GM15510 (cell line): ENCODE measurements around the gene CHD1L.

Experiments used
- POLR2A ChIP-seq: IDR thresholded peaks from 3 replicates; pipeline ENCODE4 v1.6.1; 2011; ENCODE audit warnings: borderline replicate concordance; ENCODE audit not compliant: insufficient read length; ENCODE audit errors: extremely low read depth

The CHD1L gene

DNA sequence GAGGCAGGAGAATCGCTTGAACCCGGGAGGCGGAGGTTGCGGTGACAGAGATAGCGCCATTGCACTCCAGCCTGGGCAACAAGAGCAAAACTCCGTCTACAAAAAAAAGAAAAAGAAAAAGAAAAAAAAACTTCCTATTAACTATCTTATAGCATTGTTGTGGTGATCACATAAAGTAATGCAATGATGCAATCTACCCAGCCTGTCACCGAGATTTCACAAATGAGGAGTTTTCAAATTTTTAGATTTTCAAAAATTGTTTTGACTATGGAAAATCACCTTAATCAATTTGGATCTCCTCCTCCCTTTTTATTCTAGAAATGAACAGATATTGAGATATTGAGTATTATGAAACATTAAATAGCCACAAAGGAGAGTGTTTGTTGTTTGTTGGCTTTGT lies 25.3 kb upstream of the CHD1L start:
- TF ChIP-seq POLR2A: no peak

DNA sequence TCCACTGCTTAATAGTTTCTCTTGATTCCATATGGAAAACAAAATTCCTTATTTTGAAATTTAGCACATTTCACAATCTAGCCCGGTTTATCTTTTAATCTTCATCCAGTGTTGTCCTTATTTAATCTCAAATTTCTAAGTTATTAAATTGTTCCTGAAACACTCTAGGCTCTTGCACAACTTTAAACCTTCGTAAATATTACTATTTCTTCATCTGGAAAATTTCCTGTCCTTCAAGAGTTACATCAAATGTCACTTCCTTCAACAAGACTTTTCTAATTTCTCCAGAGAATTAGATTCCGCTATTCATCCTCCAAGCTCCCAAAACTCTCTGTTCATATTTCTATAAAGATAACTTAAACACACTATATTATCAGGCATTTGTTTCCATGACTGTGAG lies 23.9 kb upstream of the CHD1L start:
- no peak for TF ChIP-seq POLR2A

DNA sequence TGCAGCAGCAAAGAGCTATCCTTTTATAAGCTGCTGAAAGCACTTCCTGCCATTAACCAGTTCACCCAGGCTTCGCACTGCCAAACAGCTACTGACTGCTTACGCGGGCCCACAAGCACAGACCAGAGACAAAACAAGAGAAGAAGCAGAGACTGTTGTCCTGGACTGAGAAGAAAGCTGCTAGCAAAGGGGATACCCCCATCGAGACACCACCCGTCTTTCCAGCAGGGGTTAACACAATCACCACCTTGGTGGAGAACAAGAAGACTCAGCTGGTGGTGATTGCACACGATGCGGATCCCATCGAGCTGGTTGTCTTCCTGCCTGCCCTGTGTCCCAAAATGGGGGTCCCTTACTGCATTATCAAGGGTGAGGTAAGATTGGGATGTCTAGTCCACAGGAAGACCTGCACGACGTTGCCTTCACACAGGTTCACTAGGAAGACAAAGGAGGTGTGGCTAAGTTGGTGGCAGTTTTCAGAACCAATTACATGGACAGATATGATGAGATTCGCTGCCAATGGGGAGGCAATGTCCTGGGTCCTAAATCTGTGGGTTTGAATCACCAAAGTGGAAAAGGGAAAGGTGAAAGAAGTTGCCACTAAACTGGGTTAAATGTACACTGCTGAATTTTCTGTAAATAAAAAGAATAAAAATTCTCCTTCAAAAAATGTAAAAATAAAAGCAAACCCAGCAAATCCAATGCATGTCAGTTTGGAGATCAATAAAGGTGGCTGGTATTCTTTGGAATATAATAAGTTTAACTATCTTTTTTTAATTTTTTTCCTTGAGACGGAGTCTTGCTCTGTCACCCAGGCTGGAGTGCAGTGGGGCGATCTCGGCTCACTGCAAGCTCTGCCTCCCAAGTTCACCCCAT lies 18.5 kb upstream of the CHD1L start:
- no peak for TF ChIP-seq POLR2A

DNA sequence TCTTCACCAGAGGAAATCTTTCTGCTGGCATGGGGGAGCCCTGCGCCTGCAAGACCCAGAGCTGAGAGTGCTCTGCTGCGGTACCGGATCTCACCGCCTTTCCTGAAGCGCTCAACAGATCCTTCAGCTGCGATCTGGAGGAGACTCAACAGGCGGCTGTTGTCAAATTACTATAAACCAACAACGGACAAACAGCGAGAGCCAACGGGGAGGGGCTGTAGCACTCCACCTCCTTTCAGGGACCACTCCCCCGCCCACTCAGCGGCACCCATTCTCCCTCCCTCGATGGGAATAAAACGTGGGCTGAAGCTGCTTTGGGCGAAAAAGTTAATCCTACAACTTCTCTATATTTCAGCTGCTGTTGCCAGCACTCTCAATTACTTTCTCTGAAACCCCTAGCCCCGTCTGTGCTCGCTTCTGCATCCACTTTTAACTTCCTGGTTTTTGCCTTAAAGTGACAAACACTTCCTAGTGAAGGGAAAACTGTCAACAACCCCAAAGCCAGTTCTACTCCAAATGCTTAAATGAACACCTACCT lies 17.2 kb upstream of the CHD1L start, which contains the start of gene FMO5:
Gene FMO5, minus strand, starts transcription at position 147 of the 538 bp plus-strand sequence. CDS start 310 bp downstream, outside the sequence.
- TF ChIP-seq POLR2A: no peak

DNA sequence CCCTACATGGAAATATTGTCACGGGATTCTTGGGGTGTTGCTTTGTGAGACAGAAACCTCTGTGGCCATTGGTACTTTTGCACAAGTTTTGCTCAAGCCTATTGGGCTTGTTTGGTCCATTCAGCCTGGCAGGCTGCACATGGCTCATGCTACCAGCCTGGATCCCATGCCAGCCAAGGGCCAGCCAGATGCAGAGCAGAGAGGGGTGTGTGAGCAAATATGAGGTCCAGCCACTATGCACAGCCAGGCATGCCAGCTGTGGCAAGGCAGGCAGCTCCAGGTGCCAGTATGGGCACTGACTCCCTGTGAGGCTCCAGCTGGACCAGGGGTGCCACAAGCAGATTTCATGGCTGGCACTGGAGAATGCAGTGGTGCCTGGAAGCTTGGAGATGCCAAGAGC lies 6.7 kb upstream of the CHD1L start:
- TF ChIP-seq POLR2A: no peak

DNA sequence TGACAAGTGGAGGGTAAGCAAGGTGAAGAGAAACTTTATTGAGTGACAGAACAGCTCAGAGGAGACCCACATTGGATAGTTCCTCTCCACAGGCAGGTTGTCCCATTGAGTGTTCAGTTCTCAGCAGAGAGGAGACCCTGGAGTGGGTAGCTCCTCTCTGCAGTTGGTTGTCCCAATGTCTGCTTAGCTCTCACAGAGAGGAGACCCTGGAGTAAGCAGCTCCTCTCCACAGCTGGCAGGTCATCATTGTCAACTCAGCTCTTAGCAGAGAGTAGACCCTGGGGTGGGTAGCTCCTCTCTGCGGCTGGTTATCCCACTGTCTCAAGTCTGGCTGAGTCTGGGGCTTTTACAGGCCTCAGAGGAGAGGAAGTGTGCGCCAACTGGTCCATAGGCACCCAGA lies 6.0 kb upstream of the CHD1L start:
- no peak for TF ChIP-seq POLR2A

DNA sequence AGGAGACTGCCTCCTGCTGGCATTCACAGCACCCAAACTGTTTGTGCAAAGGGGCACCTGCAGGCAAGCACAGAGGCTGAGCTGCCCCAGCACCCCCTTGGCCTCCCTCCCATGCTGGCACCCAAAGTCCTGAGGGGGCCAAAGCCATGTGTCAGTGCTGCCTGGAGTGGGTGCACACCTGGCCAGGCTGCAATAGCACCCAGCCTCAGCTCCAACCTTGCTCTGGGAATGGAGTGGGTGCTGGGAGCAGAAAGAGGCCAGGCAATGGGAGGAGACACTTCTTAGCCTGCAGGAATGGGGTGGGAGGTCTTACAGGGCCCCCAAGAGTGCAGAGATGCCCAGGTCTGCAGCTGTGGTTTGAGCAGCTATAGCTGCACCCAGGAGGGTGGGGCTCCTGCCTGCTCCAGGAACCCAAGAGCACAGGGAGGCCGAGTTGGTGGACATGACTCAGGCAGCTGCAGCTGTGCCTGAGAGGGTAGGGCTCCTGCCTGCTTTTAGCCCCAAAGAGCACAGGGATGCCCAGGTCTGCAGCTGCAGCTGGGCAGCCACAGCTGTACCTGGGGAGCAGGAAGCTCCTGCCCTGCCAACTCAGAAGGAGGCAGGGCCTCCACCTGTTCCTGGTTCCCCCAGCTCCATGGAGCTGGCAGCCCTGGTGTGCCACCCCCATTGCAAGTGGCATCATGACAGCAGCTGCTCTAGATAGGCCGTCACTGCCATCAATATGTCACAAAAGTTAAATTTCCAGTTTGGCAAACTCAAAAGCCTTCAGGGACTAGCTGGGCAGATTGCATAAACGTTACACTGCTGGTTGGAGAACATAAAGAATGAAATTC lies 5.3 kb upstream of the CHD1L start:
- no peak for TF ChIP-seq POLR2A

DNA sequence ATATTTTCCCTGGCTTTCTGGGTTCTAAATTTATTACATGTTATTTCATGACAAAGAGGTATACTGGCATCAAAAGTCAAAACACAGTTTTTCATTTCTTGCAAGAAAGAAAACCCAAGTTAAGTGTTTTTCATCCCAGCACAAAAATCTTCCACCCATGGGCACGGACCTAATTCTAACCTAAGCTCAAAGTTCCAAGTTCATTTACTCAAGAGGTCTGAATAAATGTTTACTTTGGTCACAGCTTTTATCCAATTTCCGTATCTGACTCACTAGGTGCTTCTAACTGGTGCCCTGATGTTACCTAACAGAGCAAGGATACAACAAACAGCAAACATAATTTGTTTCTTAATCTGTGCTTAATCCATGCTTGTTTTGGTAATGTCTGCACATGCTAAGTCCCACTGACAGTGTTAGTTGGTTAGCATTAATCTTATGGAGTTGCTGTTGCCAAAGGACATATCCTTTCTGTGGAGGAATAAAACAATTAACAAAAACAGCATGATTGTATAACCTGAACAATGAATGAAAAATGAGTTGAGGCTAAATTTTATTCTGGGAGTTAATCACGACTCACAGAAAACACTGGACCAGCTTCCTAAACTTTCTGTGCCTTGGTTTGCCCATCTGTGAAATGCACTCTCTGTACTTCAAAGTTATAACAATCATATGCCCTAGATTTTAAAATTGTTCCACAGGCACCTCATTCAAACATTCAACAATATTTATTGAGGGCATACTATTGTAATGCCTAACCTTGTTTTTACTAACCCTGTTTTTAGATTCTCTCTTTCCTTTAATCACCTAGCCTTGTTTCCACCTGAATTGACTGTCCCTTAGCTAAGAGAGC lies 4.2 kb upstream of the CHD1L start:
- TF ChIP-seq POLR2A: no peak

DNA sequence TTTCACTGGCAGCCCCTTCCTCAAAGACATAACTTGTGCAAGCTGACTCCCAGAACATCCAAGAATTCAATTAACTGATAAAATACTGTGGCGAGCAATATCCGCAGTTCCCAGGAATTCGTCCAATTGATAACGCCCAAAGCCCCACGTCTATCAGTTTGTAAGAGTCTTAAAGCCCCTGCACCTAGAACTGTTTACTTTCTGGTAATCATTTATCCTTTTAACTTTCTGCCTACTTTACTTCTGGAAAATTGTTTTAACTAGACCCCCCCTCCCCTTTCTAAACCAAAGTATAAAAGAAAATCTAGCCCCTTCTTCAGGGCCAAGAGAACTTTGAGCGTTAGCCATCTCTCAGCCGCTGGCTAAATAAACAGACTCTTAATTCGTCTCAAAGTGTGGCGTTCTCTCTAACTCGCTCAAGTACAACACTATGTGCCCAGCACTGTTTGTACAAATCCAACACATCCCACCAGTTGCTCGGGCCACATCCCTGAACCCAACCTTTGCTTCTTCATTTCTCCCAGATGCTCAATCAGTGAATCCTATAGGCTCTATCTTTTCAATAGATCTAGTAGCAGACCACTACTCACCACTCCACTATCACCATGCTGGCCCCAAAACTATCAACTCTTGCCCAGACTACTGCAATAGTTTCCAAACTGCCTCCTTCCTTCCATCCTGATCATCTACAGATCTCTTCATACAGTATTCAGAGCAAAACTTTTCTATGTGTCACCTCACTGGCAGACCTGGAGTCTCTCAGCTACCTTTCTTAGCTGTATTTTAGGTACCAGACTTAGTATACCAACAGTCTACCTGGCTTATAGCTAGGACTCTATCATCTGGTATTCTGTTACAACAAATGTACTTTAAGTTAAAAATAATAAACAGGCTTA lies 3.3 kb upstream of the CHD1L start:
- no peak for TF ChIP-seq POLR2A

DNA sequence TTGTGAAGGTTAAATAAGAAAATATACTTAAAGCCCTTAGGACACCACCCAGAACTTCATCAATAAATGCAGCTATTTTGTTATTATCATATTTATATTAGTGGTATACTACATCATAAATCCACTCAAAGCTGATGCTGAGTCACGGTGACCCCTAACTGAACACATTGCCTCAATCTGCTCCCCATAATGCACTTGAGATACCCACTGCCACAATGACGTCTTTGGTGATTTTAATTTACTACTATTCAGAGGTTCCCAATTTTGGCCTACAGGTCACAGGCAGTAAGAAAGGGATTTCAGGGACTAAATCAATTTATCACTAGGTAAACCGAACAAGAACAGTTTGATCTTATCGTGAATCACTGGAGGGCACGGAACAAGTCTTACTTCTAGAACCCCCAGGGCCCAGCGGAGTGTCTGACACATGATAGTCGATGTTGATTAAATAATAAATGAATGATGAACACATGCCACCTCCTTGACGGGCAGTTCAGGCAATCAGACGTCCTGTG lies 493 bp upstream of the CHD1L start:
- no peak for TF ChIP-seq POLR2A

DNA sequence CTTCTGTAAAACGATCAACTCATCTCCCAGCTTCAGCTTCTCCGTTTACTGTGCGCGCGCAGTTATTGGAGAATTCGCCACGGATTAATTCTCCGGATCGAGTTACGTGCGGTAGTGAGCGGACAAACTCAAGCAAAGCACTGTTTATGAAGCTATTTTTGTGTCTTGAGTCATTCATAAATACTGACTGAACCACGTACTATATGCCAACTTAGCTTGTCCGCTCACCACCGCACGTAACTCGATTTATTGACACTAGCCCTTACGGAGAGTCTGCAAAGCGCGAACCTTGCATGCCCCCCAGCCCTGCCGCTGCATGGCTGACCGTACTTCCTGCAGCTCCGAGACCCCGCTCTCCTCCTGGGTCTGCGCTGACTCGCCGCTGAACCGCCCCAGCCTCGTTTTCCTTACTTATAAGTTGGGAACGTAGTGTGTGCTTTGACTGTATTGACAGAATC lies 773 bp downstream of the CHD1L start:
- TF ChIP-seq POLR2A: no peak

DNA sequence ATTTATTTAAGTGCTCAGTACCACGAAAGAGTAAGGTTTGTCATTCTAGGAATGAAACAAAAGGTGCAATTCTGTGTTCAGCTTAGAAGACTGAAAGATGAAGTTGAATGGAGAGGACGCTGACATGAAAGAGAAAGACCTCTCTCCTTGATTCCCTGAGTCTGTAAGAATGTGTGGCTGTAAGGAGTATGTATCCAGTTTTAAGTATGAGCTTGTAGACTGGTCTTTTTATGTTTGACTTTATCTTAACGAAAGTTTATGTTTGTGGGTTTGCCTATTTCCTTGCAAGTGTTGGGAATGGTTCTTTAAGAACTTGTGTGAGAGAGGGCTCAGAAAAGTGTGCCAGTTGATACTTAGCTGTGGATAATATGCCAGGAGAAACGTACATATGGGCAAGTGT lies 1.4 kb downstream of the CHD1L start:
- no peak for TF ChIP-seq POLR2A

DNA sequence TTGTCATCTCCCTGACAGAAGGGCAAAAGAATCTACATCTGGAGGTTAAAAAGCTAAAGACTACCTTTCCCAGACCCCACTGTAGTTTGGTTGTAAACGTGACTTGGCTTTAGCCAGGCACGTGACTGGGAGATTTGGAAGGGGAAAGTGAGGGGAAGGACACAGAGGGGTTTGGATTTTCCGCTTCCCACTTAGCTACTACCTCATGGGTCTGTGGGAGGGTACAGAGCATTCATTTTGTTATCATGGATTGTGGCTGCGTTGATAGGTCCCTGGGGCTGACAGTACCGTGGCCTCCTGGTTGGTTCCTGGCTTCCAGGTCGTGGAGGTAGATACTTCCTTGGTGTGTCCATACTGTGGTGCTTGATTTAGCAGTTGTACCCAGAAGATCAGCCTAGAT lies 2.6 kb downstream of the CHD1L start:
- no peak for TF ChIP-seq POLR2A
